ENCODE results near the gene FAM210A. TPM values are rescaled to one million over a fixed set of nuclear protein-coding genes. Genes with fewer than 3 reads are reported as not detected.

The FAM210A gene
- total and polyA plus RNA-seq, 9 of the 15 experiments (the other 6 are each of a cell fraction or from before 2014, with no cell fraction given), result 8.3 to 41.7 (median 19.1) TPM

DNA sequence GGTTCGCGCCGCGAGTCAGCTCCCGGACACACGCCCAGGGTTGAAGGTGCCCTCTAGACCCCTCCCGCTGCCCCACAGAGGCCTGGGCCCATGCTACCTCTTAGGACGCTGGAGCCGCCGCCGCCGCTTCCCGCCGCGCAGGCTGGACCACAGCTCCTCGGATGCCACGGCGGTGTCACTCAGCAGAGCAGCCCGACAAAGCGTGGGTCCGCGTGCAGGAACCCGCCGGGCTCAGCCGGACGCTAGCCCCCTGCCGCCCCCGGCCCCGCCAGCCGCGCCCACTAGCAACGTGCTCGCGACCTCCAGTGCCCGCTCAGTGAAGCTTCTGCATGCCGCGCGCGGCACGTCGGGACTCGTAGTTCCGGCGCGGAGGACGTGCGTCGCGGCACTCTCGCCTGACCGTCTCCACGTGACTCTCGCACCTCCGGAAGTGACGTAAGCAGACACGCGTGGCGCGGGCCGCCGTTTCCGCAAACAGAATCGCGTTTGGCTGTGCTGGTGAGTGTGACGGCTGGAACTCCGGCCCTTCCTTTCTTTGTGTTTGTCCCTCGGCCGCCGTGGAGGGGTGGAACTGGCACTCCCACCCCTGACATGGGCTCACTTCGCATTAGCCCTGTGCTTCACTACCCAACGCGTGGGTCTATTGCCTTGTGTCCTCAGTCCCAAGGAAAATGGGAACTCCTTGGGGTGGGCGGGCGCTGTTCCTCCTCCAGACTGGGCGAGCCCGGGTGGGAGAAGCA is at the start of gene FAM210A, which contains the start of gene RNMT (continued):
- peak; percentile 42; the same call in 1 of the 2 replicates for TF ChIP-seq SMAD4 (CRISPR knock-in tag; conservative IDR thresholded peaks at IDR 0.05)
- TF ChIP-seq GTF2F1 (IDR thresholded peaks at IDR 0.05; ENCODE audit: low read depth, low read length), result peak; percentile 28; the same call in 1 of the 2 replicates
- no peak for TF ChIP-seq MEF2D (tag; conservative IDR thresholded peaks at IDR 0.05; ENCODE audit: low read depth)
- TF ChIP-seq, protein P1, sequence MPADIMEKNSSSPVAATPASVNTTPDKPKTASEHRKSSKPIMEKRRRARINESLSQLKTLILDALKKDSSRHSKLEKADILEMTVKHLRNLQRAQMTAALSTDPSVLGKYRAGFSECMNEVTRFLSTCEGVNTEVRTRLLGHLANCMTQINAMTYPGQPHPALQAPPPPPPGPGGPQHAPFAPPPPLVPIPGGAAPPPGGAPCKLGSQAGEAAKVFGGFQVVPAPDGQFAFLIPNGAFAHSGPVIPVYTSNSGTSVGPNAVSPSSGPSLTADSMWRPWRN (IDR thresholded peaks at IDR 0.05; ENCODE audit: low read depth), result peak; percentile 67; the same call in 1 of the 2 replicates
- no peak for TF ChIP-seq ZNF274 (IDR thresholded peaks at IDR 0.05; ENCODE audit: borderline replicate concordance, low read depth, low read length)
- no peak; the same call in 1 of the 2 replicates for TF ChIP-seq ZNF395 (CRISPR knock-in tag; IDR thresholded peaks at IDR 0.05)
- TF ChIP-seq CBX3 (IDR thresholded peaks at IDR 0.05; ENCODE audit: borderline replicate concordance in 1 of 2, low read length in 2 of 2), result peak in 1 of 2 experiments; percentile 27; a peak in 1 of 3 replicates
- TF ChIP-seq SIX5 (IDR thresholded peaks at IDR 0.05; ENCODE audit: borderline replicate concordance in 1 of 2, insufficient read depth in 1 of 2, low read depth in 1 of 2, low read length in 2 of 2), result peak; percentile 70 to 75; a peak in 3 of 4 replicates
- TF ChIP-seq TEAD1 (CRISPR knock-in tag; IDR thresholded peaks at IDR 0.05), result peak in 1 of 2 experiments; percentile 26; a peak in 1 of 4 replicates
- TF ChIP-seq PURB (CRISPR knock-in tag; IDR thresholded peaks at IDR 0.05; ENCODE audit: low read depth), result no peak
- TF ChIP-seq TAF1 (IDR thresholded peaks at IDR 0.05; ENCODE audit: control insufficient read depth, extremely low read depth, insufficient read depth, low read length, severe bottlenecking), result peak; percentile 59
- peak; percentile 94 for TF ChIP-seq ELF1 (tag; IDR thresholded peaks at IDR 0.05)
- no peak for TF ChIP-seq WHSC1 (IDR thresholded peaks at IDR 0.05; ENCODE audit: low read length)
- no peak for TF ChIP-seq HNRNPK (IDR thresholded peaks at IDR 0.05; ENCODE audit: low read depth, low read length, poor library complexity, severe bottlenecking)
- peak; percentile 6 for TF ChIP-seq RBM25 (IDR thresholded peaks at IDR 0.05; ENCODE audit: low read depth, low read length, severe bottlenecking)
- TF ChIP-seq, protein P2, sequence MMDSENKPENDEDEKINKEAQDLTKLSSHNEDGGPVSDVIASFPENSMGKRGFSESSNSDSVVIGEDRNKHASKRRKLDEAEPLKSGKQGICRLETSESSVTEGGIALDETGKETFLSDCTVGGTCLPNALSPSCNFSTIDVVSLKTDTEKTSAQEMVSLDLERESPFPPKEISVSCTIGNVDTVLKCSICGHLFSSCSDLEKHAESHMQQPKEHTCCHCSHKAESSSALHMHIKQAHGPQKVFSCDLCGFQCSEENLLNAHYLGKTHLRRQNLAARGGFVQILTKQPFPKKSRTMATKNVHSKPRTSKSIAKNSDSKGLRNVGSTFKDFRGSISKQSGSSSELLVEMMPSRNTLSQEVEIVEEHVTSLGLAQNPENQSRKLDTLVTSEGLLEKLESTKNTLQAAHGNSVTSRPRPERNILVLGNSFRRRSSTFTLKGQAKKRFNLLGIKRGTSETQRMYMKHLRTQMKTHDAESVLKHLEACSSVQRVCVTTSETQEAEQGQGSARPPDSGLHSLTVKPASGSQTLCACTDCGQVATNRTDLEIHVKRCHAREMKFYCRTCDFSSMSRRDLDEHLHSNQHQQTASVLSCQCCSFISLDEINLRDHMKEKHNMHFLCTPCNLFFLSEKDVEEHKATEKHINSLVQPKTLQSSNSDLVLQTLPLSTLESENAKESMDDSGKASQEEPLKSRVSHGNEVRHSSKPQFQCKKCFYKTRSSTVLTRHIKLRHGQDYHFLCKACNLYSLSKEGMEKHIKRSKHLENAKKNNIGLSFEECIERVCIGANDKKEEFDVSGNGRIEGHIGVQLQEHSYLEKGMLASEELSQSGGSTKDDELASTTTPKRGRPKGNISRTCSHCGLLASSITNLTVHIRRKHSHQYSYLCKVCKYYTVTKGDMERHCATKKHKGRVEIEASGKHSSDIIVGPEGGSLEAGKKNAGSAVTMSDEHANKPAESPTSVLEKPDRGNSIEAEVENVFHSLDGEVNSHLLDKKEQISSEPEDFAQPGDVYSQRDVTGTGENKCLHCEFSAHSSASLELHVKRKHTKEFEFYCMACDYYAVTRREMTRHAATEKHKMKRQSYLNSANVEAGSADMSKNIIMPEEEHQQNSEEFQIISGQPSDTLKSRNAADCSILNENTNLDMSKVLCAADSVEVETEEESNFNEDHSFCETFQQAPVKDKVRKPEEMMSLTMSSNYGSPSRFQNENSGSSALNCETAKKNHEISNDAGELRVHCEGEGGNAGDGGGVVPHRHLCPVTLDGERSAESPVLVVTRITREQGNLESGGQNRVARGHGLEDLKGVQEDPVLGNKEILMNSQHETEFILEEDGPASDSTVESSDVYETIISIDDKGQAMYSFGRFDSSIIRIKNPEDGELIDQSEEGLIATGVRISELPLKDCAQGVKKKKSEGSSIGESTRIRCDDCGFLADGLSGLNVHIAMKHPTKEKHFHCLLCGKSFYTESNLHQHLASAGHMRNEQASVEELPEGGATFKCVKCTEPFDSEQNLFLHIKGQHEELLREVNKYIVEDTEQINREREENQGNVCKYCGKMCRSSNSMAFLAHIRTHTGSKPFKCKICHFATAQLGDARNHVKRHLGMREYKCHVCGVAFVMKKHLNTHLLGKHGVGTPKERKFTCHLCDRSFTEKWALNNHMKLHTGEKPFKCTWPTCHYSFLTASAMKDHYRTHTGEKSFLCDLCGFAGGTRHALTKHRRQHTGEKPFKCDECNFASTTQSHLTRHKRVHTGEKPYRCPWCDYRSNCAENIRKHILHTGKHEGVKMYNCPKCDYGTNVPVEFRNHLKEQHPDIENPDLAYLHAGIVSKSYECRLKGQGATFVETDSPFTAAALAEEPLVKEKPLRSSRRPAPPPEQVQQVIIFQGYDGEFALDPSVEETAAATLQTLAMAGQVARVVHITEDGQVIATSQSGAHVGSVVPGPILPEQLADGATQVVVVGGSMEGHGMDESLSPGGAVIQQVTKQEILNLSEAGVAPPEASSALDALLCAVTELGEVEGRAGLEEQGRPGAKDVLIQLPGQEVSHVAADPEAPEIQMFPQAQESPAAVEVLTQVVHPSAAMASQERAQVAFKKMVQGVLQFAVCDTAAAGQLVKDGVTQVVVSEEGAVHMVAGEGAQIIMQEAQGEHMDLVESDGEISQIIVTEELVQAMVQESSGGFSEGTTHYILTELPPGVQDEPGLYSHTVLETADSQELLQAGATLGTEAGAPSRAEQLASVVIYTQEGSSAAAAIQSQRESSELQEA (IDR thresholded peaks at IDR 0.05; ENCODE audit: low read depth), result peak; percentile 40; the same call in 1 of the 2 replicates

Measured in K562 (cell line).